ENCODE results near the gene NOL4L.

The NOL4L gene

GRCh38 chr20:32458837-32459220, 126.3 kb downstream of the NOL4L start:
- DNase-seq (ENCODE audit: low read depth in 1 of 2, low spot score in 1 of 2): no peak
- Histone ChIP-seq H3K27ac (replicated peaks) (no peak overlapping the region), H3K27me3 (ENCODE audit: insufficient read depth, poor library complexity, severe bottlenecking) (no peaks in the 10 kb centered on the region), H3K4me3 (replicated peaks; ENCODE audit: insufficient read depth, low read length) (no peak overlapping the region)
- no peak for TF ChIP-seq CTCF (IDR thresholded peaks at IDR 0.05; ENCODE audit: insufficient read depth, low read length)
- no peak for TF ChIP-seq GABPA (IDR thresholded peaks at IDR 0.05; ENCODE audit: low read depth)

- H3K27ac ChIP-seq (replicated peaks): no peak overlapping the region
- no peak overlapping the region for H3K4me3 ChIP-seq (replicated peaks; ENCODE audit: insufficient read depth, low read length)
- TF ChIP-seq GABPA (IDR thresholded peaks at IDR 0.05; ENCODE audit: low read depth): no peak
- no peak for TF ChIP-seq REST (IDR thresholded peaks at IDR 0.05; ENCODE audit: insufficient replicate concordance, low read depth)
- no peak for TF ChIP-seq SPI1 (IDR thresholded peaks at IDR 0.05; ENCODE audit: borderline replicate concordance, low read depth)
- TF ChIP-seq POLR2AphosphoS5 (IDR thresholded peaks at IDR 0.05; ENCODE audit: low read depth): no peak
- TF ChIP-seq CTCF (IDR thresholded peaks at IDR 0.05; ENCODE audit: insufficient read depth, low read length): no peak
- H3K27me3 ChIP-seq (ENCODE audit: insufficient read depth, poor library complexity, severe bottlenecking): no peaks in the 10 kb centered on the region
- DNase-seq (ENCODE audit: low read depth in 1 of 2, low spot score in 1 of 2): no peak
These were observed 126.9 kb downstream of the NOL4L start for GRCh38 chr20:32458061-32458836.

- H3K27me3 ChIP-seq (ENCODE audit: insufficient read depth, poor library complexity, severe bottlenecking): no peaks in the 10 kb centered on the region
- no peak for DNase-seq (ENCODE audit: low read depth in 1 of 2, low spot score in 1 of 2)
- no peak overlapping the region for H3K4me3 ChIP-seq (replicated peaks; ENCODE audit: insufficient read depth, low read length)
- no peak overlapping the region for H3K27ac ChIP-seq (replicated peaks)
- TF ChIP-seq POLR2AphosphoS5 (IDR thresholded peaks at IDR 0.05; ENCODE audit: low read depth) (no peak), REST (IDR thresholded peaks at IDR 0.05; ENCODE audit: insufficient replicate concordance, low read depth) (no peak), SPI1 (IDR thresholded peaks at IDR 0.05; ENCODE audit: borderline replicate concordance, low read depth) (no peak)
These were observed 127.6 kb downstream of the NOL4L start for GRCh38 chr20:32457479-32457986.

DNA sequence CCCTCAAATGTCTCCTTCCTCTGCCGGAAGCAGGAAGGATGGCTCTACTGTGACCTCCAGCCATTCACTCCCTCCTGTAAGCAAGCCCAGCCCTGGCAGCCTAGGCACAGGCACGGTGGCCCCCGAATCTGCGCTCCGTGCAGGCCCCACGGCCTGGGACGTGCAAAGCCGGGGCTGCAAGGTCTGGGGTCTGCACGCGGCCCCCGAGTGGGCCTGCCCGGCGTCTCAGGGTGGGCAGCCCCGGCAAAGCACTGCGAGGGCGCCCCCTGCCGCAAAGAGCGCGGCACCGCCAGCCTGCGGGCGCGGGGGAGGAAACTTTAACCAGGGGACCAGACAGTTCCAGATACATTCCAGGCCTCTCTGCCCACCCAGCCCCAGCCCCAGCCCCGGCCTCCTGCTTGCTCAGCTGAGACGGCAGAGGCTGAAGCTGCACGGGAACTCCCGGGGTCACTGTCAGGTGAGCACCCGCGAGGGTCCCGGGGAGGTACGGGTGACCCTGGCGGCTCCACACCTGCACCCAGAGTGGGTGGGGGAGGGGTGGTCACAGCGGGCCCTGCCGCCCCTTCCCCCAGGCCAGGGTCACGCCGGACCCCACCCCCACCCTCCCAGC, 128.2 kb downstream of the NOL4L start:
- no peaks in the 10 kb centered on the region for H3K27me3 ChIP-seq (ENCODE audit: insufficient read depth, poor library complexity, severe bottlenecking)
- H3K4me3 ChIP-seq (replicated peaks; ENCODE audit: insufficient read depth, low read length): no peak overlapping the region
- no peak for TF ChIP-seq POLR2AphosphoS5 (IDR thresholded peaks at IDR 0.05; ENCODE audit: low read depth)
- H3K27ac ChIP-seq (replicated peaks): no peak overlapping the region
- DNase-seq (ENCODE audit: low read depth in 1 of 2, low spot score in 1 of 2): no peak

Measured in HL-60 (cell line).